D341Med (cell line): ENCODE measurements around the gene CDH13.

Experiments used
- DNase-seq: peaks from one replicate; pipeline ENCODE4 v3.0.0; 2012; ENCODE audit warnings: low spot score

The CDH13 gene

GRCh38 chr16:83682116-83682867, 1055.5 kb downstream of the CDH13 start:
- DNase-seq = no peak

GRCh38 chr16:83682868-83683235, 1056.1 kb downstream of the CDH13 start:
- DNase-seq = no peak

DNA sequence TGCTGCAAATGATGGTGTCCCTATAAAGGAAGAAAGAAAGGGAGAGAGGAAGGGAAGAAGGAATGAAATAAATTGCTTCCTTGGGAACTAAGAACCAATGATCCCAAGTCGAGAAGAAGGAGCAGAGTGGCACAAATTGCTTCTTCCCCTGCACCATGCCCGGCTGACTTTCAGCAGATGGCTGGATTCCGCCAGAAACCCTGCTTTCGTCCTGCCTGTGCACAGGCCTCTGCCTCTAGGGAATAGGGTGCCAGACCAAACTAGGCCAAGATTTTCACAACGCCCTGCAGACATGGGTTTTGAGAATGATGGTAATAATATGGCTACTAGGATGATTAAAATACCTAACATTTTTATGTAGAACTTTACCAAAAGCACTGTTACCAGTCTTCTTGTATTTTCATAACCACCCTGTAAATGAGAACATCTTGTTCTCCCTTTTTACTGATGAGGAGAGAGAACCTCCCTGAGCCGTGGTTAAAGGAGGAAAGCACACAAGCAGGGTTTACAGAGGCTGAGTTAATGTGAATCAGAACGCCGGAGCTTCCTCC, 1058.9 kb downstream of the CDH13 start:
- DNase-seq = no peak

DNA sequence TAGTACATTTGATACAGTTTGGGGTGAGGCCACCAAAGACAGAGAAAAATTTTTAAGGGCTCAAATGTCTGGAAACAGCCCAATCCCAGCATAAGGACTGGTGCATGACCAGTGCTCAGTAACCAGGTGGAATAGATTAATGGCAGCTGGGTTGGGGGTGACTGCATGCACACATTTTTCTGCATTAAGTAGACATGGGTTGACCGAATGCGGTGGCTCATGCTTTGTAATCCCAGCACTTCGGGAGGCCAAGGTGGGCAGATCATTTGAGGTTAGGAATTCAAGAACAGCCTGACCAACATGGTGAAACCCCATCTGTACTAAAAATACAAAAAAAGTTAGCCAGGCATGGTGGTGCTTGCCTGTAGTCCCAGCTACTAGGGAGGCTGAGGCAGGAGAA, 1060.0 kb downstream of the CDH13 start:
- no peak for DNase-seq

DNA sequence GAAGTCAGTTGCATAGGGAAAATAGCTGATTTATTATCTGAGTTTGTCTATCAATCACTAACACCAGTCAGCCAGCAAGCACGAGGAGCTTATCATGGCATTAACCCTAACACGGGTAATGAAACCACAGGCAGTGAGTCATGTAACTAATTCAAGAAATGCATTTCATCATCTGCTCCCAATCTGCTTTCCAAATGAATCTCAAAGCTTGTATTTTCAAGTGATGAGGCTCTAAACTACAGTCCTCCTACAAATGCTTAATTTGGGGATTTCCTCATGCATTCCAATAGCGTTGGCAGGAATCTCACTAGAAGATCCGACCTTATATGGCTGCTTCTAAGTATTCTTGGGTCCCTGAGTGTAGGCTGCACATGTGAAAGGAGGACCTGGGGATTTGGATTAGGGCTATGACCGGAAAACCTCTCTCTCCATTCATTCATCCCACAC, 1062.6 kb downstream of the CDH13 start:
- DNase-seq = no peak

- DNase-seq = no peak
Measured at GRCh38 chr16:83692224-83692623, 1065.5 kb downstream of the CDH13 start.

- no peak for DNase-seq
Measured at GRCh38 chr16:83698964-83699363, 1072.2 kb downstream of the CDH13 start.

DNA sequence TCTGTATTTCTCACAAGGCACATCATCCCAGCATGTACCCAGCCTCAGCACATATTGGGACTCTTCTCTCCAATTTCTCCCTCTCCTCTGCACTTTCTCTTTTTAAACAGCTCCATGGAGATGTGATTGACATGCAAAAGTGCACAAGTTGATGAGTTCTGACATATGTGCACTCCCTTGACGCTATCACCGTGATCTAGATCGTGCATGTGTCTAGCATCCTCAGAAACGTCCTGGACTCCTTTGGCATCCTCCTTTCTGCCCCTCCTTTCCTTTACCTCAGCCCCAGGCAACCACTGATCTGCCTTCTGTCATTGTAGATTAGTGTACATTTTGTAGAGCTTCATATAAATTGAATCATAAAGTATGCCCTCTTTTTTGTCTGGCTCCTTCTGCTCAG, 1073.0 kb downstream of the CDH13 start:
- no peak for DNase-seq

GRCh38 chr16:83700918-83701317, 1074.1 kb downstream of the CDH13 start:
- DNase-seq = no peak

GRCh38 chr16:83701494-83701893, 1074.7 kb downstream of the CDH13 start:
- DNase-seq = no peak

GRCh38 chr16:83704656-83705055, 1077.9 kb downstream of the CDH13 start:
- no peak for DNase-seq

GRCh38 chr16:83705856-83706255, 1079.1 kb downstream of the CDH13 start:
- no peak for DNase-seq

DNA sequence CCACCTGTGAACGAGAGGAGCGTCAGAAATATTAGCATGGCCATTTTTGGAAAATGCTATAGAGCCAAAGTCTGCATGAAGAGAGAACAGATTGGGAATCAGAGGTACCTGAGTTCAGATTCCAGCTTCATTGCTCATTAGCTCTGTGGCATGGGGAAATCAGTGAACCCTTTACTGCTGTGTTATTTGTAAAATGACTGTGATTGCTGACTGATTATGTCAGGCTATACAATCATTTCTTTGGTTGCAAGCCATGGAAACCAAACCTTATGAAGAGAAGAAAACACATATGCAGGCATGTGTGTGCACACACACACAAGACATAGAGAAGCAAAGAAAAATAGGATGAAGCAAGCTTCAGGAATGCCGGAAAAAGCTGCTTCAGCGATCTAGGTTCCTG, 1079.6 kb downstream of the CDH13 start:
- DNase-seq = no peak

- no peak for DNase-seq
Measured at GRCh38 chr16:83711069-83711468, 1084.3 kb downstream of the CDH13 start.

DNA sequence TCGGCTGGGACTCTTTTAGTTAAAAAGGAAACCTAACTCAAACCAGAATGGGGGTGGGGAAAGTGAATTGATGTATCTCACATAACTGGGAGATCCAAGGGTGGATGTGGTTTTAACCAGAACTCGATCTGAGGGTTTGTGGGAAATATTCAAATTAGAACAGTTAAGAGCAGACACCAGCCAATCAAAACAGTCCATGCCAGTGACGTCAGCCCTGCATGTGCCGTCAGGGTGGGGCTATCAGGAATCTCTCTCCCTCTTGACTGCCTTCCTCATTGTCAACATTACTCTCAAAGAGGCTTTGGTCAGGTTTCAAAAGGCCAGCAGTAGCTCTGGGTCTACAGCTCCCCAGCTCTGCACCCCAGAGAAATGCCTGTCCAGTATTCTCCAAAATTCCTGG, 1086.8 kb downstream of the CDH13 start:
- DNase-seq = no peak

DNA sequence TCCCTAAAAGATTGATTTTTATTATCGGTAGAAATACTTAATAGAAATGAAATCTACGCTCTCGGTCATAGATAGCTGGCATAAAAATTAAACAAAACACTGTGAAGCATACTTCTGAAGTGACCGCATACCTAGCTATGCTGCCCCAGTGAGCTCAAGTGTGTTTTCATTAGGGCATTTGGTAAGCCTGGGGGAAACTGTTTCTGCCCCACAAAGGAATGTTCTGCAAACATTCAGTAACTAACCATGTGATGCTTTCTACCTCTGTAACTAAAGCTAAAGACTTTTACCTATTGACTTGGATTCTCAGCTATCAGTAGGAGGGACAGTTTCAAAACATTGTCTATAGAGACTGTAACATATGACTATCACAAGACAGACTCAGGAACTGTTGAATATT, 1087.5 kb downstream of the CDH13 start:
- DNase-seq = no peak

DNA sequence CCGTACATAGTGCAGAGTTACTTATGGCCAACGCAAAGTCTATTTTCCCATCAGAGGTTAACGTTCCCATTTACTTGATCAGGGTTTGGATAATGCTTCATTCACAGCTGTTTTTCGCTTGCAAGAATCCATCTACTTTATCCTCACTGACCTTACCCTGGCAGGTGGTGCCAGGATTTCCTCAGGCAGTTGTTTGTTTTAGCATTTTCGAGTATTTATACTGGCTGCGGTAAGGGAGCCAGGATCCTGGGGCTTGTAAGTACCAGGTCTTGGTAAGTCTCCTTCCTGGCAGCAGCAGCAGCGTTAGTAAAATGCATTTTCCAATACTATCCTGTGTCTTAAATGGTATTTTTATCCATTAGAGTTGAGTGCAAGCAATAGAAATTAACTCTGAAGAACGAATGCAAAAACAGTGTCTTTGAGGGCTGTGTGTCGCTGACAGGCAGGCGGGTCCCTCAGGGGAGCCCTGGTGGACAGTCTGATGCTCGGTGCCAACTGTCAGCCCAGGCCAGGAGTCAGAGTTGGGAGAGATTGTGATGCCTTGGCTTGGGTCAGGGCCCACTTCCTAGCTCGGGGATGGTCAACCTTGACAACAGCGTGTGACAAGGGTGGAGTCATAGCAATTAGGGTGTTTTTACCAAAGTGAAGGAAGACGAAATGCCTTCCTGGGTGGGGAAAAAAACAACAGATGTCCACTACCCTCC, 1088.6 kb downstream of the CDH13 start:
- DNase-seq = no peak

DNA sequence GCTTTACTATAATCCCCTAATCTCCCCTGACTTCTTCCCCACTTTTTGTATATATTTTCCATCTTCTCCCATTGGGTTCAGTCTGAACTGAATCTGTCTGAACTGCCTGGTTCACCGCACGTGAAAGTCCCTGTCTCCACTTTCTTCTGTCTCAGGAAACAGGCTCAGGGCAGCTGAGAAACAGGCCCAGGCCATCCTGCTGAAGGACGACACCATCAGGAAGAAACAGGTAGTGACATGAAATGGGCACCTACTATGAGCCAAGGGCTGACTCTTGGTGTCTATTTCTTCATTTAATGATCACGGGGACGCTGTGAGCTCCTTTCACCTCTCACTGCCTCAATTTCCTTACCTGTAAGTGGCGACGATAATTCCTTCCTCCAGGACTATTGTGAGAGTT, 1090.5 kb downstream of the CDH13 start:
- no peak for DNase-seq

DNA sequence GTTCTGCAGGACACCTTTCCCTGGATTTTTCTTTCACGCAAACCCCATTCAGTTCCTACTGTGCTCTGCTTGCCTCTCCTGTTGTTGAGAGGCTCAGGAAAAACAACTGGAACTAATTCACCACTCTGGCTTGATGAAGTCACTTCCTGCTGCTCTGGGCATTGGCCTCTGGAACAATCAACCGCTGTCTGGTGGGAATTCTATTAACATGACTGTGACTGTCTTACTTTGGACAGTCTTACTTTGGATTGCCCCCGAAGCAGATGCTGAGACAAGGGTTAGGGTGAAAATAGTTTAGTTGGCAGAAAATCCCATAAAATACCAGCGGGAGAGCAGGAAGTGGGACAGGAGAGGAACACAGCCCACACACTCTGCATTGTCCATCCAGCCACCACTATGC, 1091.0 kb downstream of the CDH13 start:
- DNase-seq = no peak

- DNase-seq = no peak
Measured at GRCh38 chr16:83720213-83720612, 1093.4 kb downstream of the CDH13 start.

DNA sequence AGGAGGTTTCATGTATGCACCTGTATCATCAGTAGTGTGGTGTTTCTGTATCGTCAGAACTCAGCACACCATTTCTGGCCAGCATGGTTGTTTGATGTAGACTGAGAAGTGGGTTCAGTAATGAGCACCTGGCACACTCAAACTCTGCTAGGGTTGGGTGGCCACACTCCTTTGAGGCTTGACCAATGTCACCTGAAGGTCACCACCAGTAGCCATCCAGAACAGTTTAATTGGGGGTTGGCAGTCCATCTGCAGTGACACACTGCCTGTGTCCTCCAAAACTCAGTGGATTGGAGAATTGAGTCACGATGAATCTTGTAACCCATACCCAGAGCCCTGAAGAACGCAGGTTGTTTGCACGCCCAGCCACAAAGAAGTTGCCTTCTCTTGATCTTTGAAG, 1094.2 kb downstream of the CDH13 start:
- DNase-seq = no peak

DNA sequence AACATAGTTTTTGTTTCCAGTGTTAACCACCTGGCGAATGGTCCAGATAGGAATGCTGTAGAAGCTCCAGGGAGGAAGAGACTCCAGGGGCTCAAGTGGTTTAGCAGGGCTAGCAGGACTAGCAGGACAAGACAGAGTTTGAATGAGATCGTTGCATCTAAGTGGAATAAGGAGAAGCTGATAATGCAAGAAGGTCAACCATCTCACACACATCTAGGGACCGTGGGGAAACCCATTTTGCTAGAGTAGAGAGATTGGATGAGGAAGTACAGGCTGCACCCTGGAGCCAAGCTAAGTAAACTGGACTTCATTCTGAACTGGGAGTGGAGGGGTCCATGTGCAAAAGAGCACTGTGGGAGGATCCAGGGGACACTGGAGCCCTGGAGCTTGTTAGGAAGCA, 1094.9 kb downstream of the CDH13 start:
- DNase-seq = no peak

DNA sequence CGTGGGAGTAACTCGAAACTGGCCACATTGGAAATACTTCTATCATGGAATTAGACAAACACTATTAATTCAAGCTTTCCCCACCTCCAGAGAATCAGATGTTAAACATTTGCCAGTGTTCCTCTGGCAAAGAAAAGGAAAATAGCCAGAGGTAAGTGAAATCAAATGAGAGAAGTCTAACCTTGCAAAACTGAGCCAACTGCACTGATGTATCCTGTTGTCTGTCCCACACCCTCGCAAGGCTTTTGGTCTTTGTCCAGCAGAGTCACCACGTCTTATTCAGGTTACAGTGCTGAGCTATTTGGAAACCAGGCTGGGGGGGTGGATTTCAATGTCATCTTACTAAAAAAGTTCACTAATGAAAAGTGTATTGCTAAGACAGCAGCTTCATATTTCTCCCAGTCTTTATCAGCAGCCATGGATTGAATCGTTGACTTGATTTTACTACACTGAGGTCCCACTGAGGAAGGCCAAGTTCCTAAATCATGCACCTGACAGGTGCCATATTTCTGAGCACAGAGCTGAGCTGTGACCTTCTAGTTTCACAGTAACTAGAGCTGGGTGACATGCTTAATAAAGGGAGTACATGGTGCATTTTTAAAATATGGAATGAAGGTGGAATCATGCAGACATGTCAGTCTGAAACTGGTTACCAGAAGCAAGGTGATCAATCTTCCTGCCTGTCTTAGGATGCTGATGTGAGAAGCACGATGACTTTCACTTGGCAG, 1095.9 kb downstream of the CDH13 start:
- no peak for DNase-seq
